H9 (cell line): ENCODE results near the gene CDKAL1. TPM values are rescaled to one million over a fixed set of nuclear protein-coding genes. Genes with fewer than 3 reads are reported as not detected.

Experiments used
- DNase-seq: peaks from one replicate; pipeline ENCODE4 v3.0.0-alpha.2; 2017
- H2AFZ ChIP-seq: one replicate; pipeline ENCODE4 v1.6.1; 2013; ENCODE audit warnings: mild to moderate bottlenecking, low read length, control low read depth, moderate library complexity
- H2AK5ac ChIP-seq: 2 replicates; pipeline ENCODE4 v1.6.1; 2013; ENCODE audit warnings: low read length, control low read depth, mixed read lengths; ENCODE audit not compliant: insufficient read length
- H2BK120ac ChIP-seq: one replicate; pipeline ENCODE4 v1.6.1; 2013; ENCODE audit warnings: low read depth, mild to moderate bottlenecking, low read length, control low read depth, inconsistent platforms; ENCODE audit not compliant: poor library complexity, severe bottlenecking
- H2BK12ac ChIP-seq: 2 replicates; pipeline ENCODE4 v1.6.1; 2013; ENCODE audit warnings: low read length, control low read depth, mixed read lengths, low read depth; ENCODE audit not compliant: insufficient read length
- H2BK15ac ChIP-seq: 2 replicates; pipeline ENCODE4 v1.6.1; 2013; ENCODE audit warnings: low read depth, low read length, control low read depth
- H2BK20ac ChIP-seq: one replicate; pipeline ENCODE4 v1.6.1; 2013; ENCODE audit warnings: low read depth, mild to moderate bottlenecking, low read length, control low read depth, inconsistent platforms; ENCODE audit not compliant: poor library complexity, severe bottlenecking
- H2BK5ac ChIP-seq: 2 replicates; pipeline ENCODE4 v1.6.1; 2013; ENCODE audit warnings: low read length, control low read depth, mixed read lengths; ENCODE audit not compliant: insufficient read length
- H3K14ac ChIP-seq: 2 replicates; pipeline ENCODE4 v1.6.1; 2013; ENCODE audit warnings: low read length, control low read depth; ENCODE audit not compliant: insufficient read depth
- H3K18ac ChIP-seq: 2 replicates; pipeline ENCODE4 v1.6.1; 2013; ENCODE audit warnings: low read depth, mild to moderate bottlenecking, mixed read lengths, low read length, control low read depth; ENCODE audit not compliant: insufficient read length
- H3K23ac ChIP-seq: 2 replicates; pipeline ENCODE4 v1.6.1; 2013; ENCODE audit warnings: low read length, control low read depth, mixed read lengths, low read depth; ENCODE audit not compliant: insufficient read length
- H3K23me2 ChIP-seq: 2 replicates; pipeline ENCODE4 v1.6.1; 2013; ENCODE audit warnings: low read depth, mild to moderate bottlenecking, mixed read lengths, low read length, control low read depth; ENCODE audit not compliant: insufficient read length, poor library complexity, severe bottlenecking
- H3K27ac ChIP-seq: 2 replicates; pipeline ENCODE4 v1.5.1; 2013; ENCODE audit warnings: low read length, control low read depth, mixed read lengths, low read depth; ENCODE audit not compliant: insufficient read length
- H3K27me3 ChIP-seq: 2 replicates; pipeline ENCODE4 v1.6.1; 2013; ENCODE audit warnings: low read length, control low read depth, inconsistent platforms; ENCODE audit not compliant: insufficient read depth
- H3K4ac ChIP-seq: 2 replicates; pipeline ENCODE4 v1.6.1; 2013; ENCODE audit warnings: low read depth, mild to moderate bottlenecking, control low read depth, inconsistent platforms, low read length, moderate library complexity
- H3K4me1 ChIP-seq: 2 replicates; pipeline ENCODE4 v1.6.1; 2013; ENCODE audit warnings: low read length, control low read depth, inconsistent platforms; ENCODE audit not compliant: insufficient read depth
- H3K4me2 ChIP-seq: 2 replicates; pipeline ENCODE4 v1.6.1; 2013; ENCODE audit warnings: low read length, control low read depth, mixed read lengths; ENCODE audit not compliant: insufficient read length, insufficient read depth
- H3K56ac ChIP-seq: 2 replicates; pipeline ENCODE4 v1.6.1; 2013; ENCODE audit warnings: low read depth, mild to moderate bottlenecking, mixed read lengths, low read length, control low read depth; ENCODE audit not compliant: insufficient read length
- H3K79me1 ChIP-seq: 2 replicates; pipeline ENCODE4 v1.6.1; 2013; ENCODE audit warnings: low read depth, mild to moderate bottlenecking, moderate library complexity, low read length, control low read depth, inconsistent platforms; ENCODE audit not compliant: insufficient read depth, poor library complexity, severe bottlenecking
- H3K79me2 ChIP-seq: 2 replicates; pipeline ENCODE4 v1.6.1; 2013; ENCODE audit warnings: low read length, control low read depth, inconsistent platforms; ENCODE audit not compliant: insufficient read depth
- H3K9ac ChIP-seq: 2 replicates; pipeline ENCODE4 v1.6.1; 2013; ENCODE audit warnings: low read length, control low read depth, mixed read lengths; ENCODE audit not compliant: insufficient read length; ENCODE audit errors: extremely low read depth
- H3K9me3 ChIP-seq: one replicate; pipeline ENCODE4 v1.6.1; 2013; ENCODE audit warnings: low read depth, low read length, inconsistent platforms; ENCODE audit not compliant: control insufficient read depth
- H3T11ph ChIP-seq: one replicate; pipeline ENCODE4 v1.6.1; 2013; ENCODE audit warnings: mild to moderate bottlenecking, low read length, control low read depth, inconsistent platforms
- H4K20me1 ChIP-seq: one replicate; pipeline ENCODE4 v1.6.1; 2013; ENCODE audit not compliant: control insufficient read depth, insufficient read length, insufficient read depth
- H4K5ac ChIP-seq: 2 replicates; pipeline ENCODE4 v1.6.1; 2013; ENCODE audit warnings: low read depth, mild to moderate bottlenecking, mixed read lengths, low read length, control low read depth; ENCODE audit not compliant: insufficient read length
- H4K8ac ChIP-seq: replicated peaks from 2 replicates; pipeline ENCODE4 v1.6.1; 2013; ENCODE audit warnings: low read length, control low read depth, mixed read lengths, low read depth; ENCODE audit not compliant: insufficient read length
- H4K91ac ChIP-seq: 2 replicates; pipeline ENCODE4 v1.6.1; 2013; ENCODE audit warnings: low read depth, mild to moderate bottlenecking, moderate library complexity, mixed read lengths, low read length, control low read depth; ENCODE audit not compliant: insufficient read length
- H3K27ac Mint-ChIP-seq, 3 experiments: 2 replicates in 2 of 3; 3 replicates in 1 of 3; pipeline ENCODE4 v1.8.0; 2020 to 2021; ENCODE audit warnings: mixed read lengths in 3 of 3, mild to moderate bottlenecking in 1 of 3, moderate library complexity in 1 of 3
- H3K27me3 Mint-ChIP-seq: 2 replicates; pipeline ENCODE4 v1.8.0; 2021; ENCODE audit warnings: low read depth, mild to moderate bottlenecking, moderate library complexity, mixed read lengths
- H3K36me3 Mint-ChIP-seq, 3 experiments: 2 replicates in 2 of 3; 3 replicates in 1 of 3; pipeline ENCODE4 v1.8.0; 2020 to 2021; ENCODE audit warnings: low read depth in 3 of 3, mixed read lengths in 3 of 3; ENCODE audit not compliant: insufficient read depth in 1 of 3
- H3K4me1 Mint-ChIP-seq, 2 experiments: 2 replicates each; pipeline ENCODE4 v1.8.0; 2020; ENCODE audit warnings: mixed read lengths in 2 of 2
- H3K4me3 Mint-ChIP-seq, 2 experiments: 2 replicates in 1 of 2; 3 replicates in 1 of 2; pipeline ENCODE4 v1.8.0; 2020 to 2021; ENCODE audit warnings: mild to moderate bottlenecking in 2 of 2, mixed read lengths in 2 of 2, moderate library complexity in 1 of 2
- H3K9me3 Mint-ChIP-seq, 2 experiments: 2 replicates in 1 of 2; 3 replicates in 1 of 2; pipeline ENCODE4 v1.8.0; 2020; ENCODE audit warnings: mild to moderate bottlenecking in 2 of 2, mixed read lengths in 2 of 2, moderate library complexity in 1 of 2
- CTCF ChIP-seq: fragments of 200-600 bp; sonication (generic); conservative IDR thresholded peaks from 3 replicates; pipeline ENCODE4 v1.8.0; 2021; ENCODE audit warnings: antibody characterized with exemption, mild to moderate bottlenecking
- WGBS: extraction: QIAGEN DNeasy Blood & Tissue Kit; methylation state at CpG from one replicate; pipeline ENCODE4 v1.1.7; 2013; ENCODE audit warnings: missing lambda C conversion rate, low lambda C conversion rate, mixed read lengths; ENCODE audit not compliant: insufficient read length; ENCODE audit errors: extremely low coverage; 5-methylcytosine and 5-hydroxymethylcytosine counted together
- total RNA-seq: library from RNA; stranded (reverse); gene quantifications from 2 replicates; pipeline ENCODE4 v1.2.1, GENCODE V29; 2021

CDKAL1 gene
- total RNA-seq, 1 experiment from 2014 or later: 23.0 TPM

DNA sequence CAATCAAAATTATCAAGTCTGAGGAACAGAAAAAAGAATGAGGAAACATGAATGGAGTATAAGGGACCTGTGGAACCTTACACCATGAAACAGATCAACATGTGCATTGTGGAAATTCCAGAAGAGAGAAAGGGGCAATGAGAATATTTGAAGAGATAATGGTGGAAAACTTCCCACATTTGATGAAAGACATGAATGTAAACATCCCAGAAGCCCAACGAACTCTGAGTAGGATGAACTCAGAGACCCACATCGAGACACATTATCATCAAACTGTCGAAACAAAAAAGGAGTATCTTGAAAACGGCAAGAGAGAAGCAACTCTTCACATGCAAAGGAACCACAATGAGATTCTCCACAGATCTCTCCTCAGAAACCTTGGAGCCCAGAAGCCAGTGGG lies 371.1 kb downstream of the CDKAL1 start:
- Histone ChIP-seq H3K4ac (no peak overlapping the region), H2AFZ (no peak overlapping the region), H3K79me1 (no peaks in the 10 kb centered on the region), H3K9ac (no peak overlapping the region), H3K14ac (no peak overlapping the region), H3K4me1 (no peaks in the 10 kb centered on the region), H3K4me2 (no peak overlapping the region), H2BK12ac (no peak overlapping the region), H2BK5ac (no peak overlapping the region), H3K27ac (no peak overlapping the region), H3K23ac (no peak overlapping the region), H2BK20ac (no peak overlapping the region), H3K23me2 (no peaks in the 10 kb centered on the region), H3K9me3 (no peaks in the 10 kb centered on the region), H4K5ac (no peak overlapping the region), H2BK15ac (no peak overlapping the region), H4K20me1 (no peaks in the 10 kb centered on the region), H3K27me3 (no peaks in the 10 kb centered on the region), H3T11ph (no peak overlapping the region), H3K79me2 (no peaks in the 10 kb centered on the region), H4K8ac (no peak overlapping the region), H2BK120ac (no peak overlapping the region), H4K91ac (no peak overlapping the region), H3K18ac (no peak overlapping the region), H3K56ac (no peak overlapping the region), H2AK5ac (no peak overlapping the region)
- no peak for TF ChIP-seq CTCF
- no peaks in the 10 kb centered on the region for H3K27me3 Mint-ChIP-seq
- no peak overlapping the region for H3K4me3 Mint-ChIP-seq
- no peak for DNase-seq
- peaks cover 0 to 15% (median 0%) of the 10 kb centered on the region in 3 experiments; a peak in 6 of 7 replicates for H3K36me3 Mint-ChIP-seq
- WGBS: no CpG with 5 or more reads among the region's 4 CpGs
- peaks cover 14 to 15% of the 10 kb centered on the region in 2 experiments for H3K4me1 Mint-ChIP-seq
- H3K9me3 Mint-ChIP-seq: peaks cover 4 to 8% of the 10 kb centered on the region in 2 experiments; a peak in 4 of 5 replicates
- H3K27ac Mint-ChIP-seq: no peak overlapping the region; a peak in 1 of 7 replicates
